Subcutaneous adipose tissue (tissue), 4 donors: ENCODE data around the gene REV1. TPM values are rescaled to one million over a fixed set of nuclear protein-coding genes. Genes with fewer than 3 reads are reported as not detected.

Source experiments
- CTCF ChIP-seq: fragments of 450-650 bp; IDR thresholded peaks from one replicate; pipeline ENCODE4 v1.5.1; 2016; ENCODE audit warnings: low read depth, mild to moderate bottlenecking, control low read depth, antibody characterized with exemption, moderate library complexity
- total RNA-seq, 4 donors: library from RNA; depleted of rRNA; stranded (reverse); fragments of >200 nt; gene quantifications; one replicate each; pipeline ENCODE4 v1.1.0, GENCODE V29; 2016

The REV1 gene
- total RNA-seq, 4 donors from 2014 or later, result 39.4 to 65.9 (median 52.8) TPM

GRCh38 chr2:99399795-99400194, 90.0 kb downstream of the REV1 start:
- no peak for TF ChIP-seq CTCF

- no peak for TF ChIP-seq CTCF
Measured at GRCh38 chr2:99399063-99399462, 90.8 kb downstream of the REV1 start.

- no peak for TF ChIP-seq CTCF
Measured at GRCh38 chr2:99398303-99398702, 91.5 kb downstream of the REV1 start.

- TF ChIP-seq CTCF, result no peak
Measured at GRCh38 chr2:99397266-99397920, 92.4 kb downstream of the REV1 start.

- TF ChIP-seq CTCF, result no peak
Measured at GRCh38 chr2:99395589-99396130, 94.2 kb downstream of the REV1 start.

GRCh38 chr2:99389946-99390345, 99.9 kb downstream of the REV1 start:
- no peak for TF ChIP-seq CTCF

GRCh38 chr2:99389371-99389770, 100.4 kb downstream of the REV1 start:
- no peak for TF ChIP-seq CTCF
